ENCODE measurements around the gene STARD9. TPM values are rescaled to one million over a fixed set of nuclear protein-coding genes. Genes with fewer than 3 reads are reported as not detected.

STARD9 gene
- total and polyA plus RNA-seq, 2 experiments from 2014 or later = 2.0 to 5.5 TPM

GRCh38 chr15:42611532-42611931, 36.1 kb downstream of the STARD9 start:
- no peak overlapping the region for H3K27ac ChIP-seq
- no peaks in the 10 kb centered on the region for H3K27me3 ChIP-seq
- H3K36me3 ChIP-seq = no peaks in the 10 kb centered on the region
- H3K4me3 ChIP-seq = no peak overlapping the region
- no peaks in the 10 kb centered on the region for H3K4me1 ChIP-seq (ENCODE audit: low read depth)
- H3K9me3 ChIP-seq (ENCODE audit: low read depth) = no peaks in the 10 kb centered on the region
- TF ChIP-seq CTCF (IDR thresholded peaks at IDR 0.05; ENCODE audit: low read depth, low read length) = no peak
- no peak for DNase-seq (ENCODE audit: low read depth in 1 of 2, low spot score in 1 of 2)

GRCh38 chr15:42612367-42612912, 37.0 kb downstream of the STARD9 start:
- no peak for DNase-seq (ENCODE audit: low read depth in 1 of 2, low spot score in 1 of 2)
- Histone ChIP-seq H3K27ac (no peak overlapping the region), H3K4me1 (ENCODE audit: low read depth) (no peaks in the 10 kb centered on the region), H3K9me3 (ENCODE audit: low read depth) (no peaks in the 10 kb centered on the region), H3K27me3 (no peaks in the 10 kb centered on the region), H3K36me3 (no peaks in the 10 kb centered on the region), H3K4me3 (no peak overlapping the region)
- TF ChIP-seq CTCF (IDR thresholded peaks at IDR 0.05; ENCODE audit: low read depth, low read length) = no peak

GRCh38 chr15:42616107-42616506, 40.7 kb downstream of the STARD9 start:
- no peak overlapping the region for H3K27ac ChIP-seq
- H3K9me3 ChIP-seq (ENCODE audit: low read depth) = no peaks in the 10 kb centered on the region
- H3K27me3 ChIP-seq = no peaks in the 10 kb centered on the region
- TF ChIP-seq CTCF (IDR thresholded peaks at IDR 0.05; ENCODE audit: low read depth, low read length) = no peak
- H3K4me1 ChIP-seq (ENCODE audit: low read depth) = no peaks in the 10 kb centered on the region
- no peak overlapping the region for H3K4me3 ChIP-seq
- H3K36me3 ChIP-seq = no peaks in the 10 kb centered on the region
- DNase-seq (ENCODE audit: low read depth in 1 of 2, low spot score in 1 of 2) = no peak

GRCh38 chr15:42619656-42620371, 44.4 kb downstream of the STARD9 start:
- no peaks in the 10 kb centered on the region for H3K36me3 ChIP-seq
- no peak for TF ChIP-seq CTCF (IDR thresholded peaks at IDR 0.05; ENCODE audit: low read depth, low read length)
- no peaks in the 10 kb centered on the region for H3K4me1 ChIP-seq (ENCODE audit: low read depth)
- no peaks in the 10 kb centered on the region for H3K9me3 ChIP-seq (ENCODE audit: low read depth)
- no peak overlapping the region for H3K4me3 ChIP-seq
- DNase-seq (ENCODE audit: low read depth in 1 of 2, low spot score in 1 of 2) = no peak
- H3K27ac ChIP-seq = no peak overlapping the region
- no peaks in the 10 kb centered on the region for H3K27me3 ChIP-seq

GRCh38 chr15:42621386-42621785, 46.0 kb downstream of the STARD9 start:
- no peaks in the 10 kb centered on the region for H3K36me3 ChIP-seq
- DNase-seq (ENCODE audit: low read depth in 1 of 2, low spot score in 1 of 2) = no peak
- no peaks in the 10 kb centered on the region for H3K4me1 ChIP-seq (ENCODE audit: low read depth)
- H3K9me3 ChIP-seq (ENCODE audit: low read depth) = no peaks in the 10 kb centered on the region
- TF ChIP-seq CTCF (IDR thresholded peaks at IDR 0.05; ENCODE audit: low read depth, low read length) = no peak
- H3K27ac ChIP-seq = no peak overlapping the region
- no peaks in the 10 kb centered on the region for H3K27me3 ChIP-seq
- no peak overlapping the region for H3K4me3 ChIP-seq
